H1 (cell line): ENCODE measurements around the gene ACER3. TPM values are rescaled to one million over a fixed set of nuclear protein-coding genes. Genes with fewer than 3 reads are reported as not detected.

ENCODE experiments used
- CBX5 ChIP-seq: fragments of 300-800, 300-1000 bp; sonication (generic); IDR thresholded peaks from 2 replicates; pipeline ENCODE4 v1.7.1; 2016; ENCODE audit warnings: antibody characterized with exemption, low read length, low read depth
- CBX8 ChIP-seq: fragments of 300-800, 300-1000 bp; sonication (generic); IDR thresholded peaks from 2 replicates; pipeline ENCODE4 v1.7.1; 2016; ENCODE audit warnings: low read depth, low read length, borderline replicate concordance
- EGR1 ChIP-seq: IDR thresholded peaks from 2 replicates; pipeline ENCODE4 v1.6.1; 2011; ENCODE audit warnings: low read depth, low read length, borderline replicate concordance
- EP300 ChIP-seq, 2 experiments: IDR thresholded peaks; 1 replicate in 1 of 2; 2 replicates in 1 of 2; pipeline ENCODE4 v1.6.1; 2011 to 2012; ENCODE audit warnings: low read depth in 2 of 2, low read length in 2 of 2, mild to moderate bottlenecking in 2 of 2, borderline replicate concordance in 1 of 2, inconsistent platforms in 1 of 2, moderate library complexity in 1 of 2
- EZH2 ChIP-seq: fragments of 200-600 bp; sonication (generic); IDR thresholded peaks from 2 replicates; pipeline ENCODE4 v1.7.1; 2012; ENCODE audit warnings: low read depth, mild to moderate bottlenecking, moderate library complexity, low read length, inconsistent platforms; ENCODE audit not compliant: severe bottlenecking
- KDM4A ChIP-seq: IDR thresholded peaks from one replicate; pipeline ENCODE4 v1.7.1; 2012; ENCODE audit warnings: low read depth, mild to moderate bottlenecking, moderate library complexity, low read length, inconsistent platforms; ENCODE audit not compliant: severe bottlenecking
- SIRT6 ChIP-seq: IDR thresholded peaks from one replicate; pipeline ENCODE4 v1.7.1; 2012; ENCODE audit warnings: low read length, inconsistent platforms
- TEAD4 ChIP-seq: IDR thresholded peaks from 2 replicates; pipeline ENCODE4 v1.6.1; 2012; ENCODE audit warnings: low read depth, low read length, inconsistent platforms, mixed read lengths
- YY1 ChIP-seq: IDR thresholded peaks from 2 replicates; pipeline ENCODE4 v1.6.1; 2011; ENCODE audit warnings: low read depth, mild to moderate bottlenecking, low read length
- polyA plus RNA-seq, 7 experiments: library from polyadenylated mRNA; depleted of rRNA in 3 of 7; stranded (reverse) in 5 of 7; unstranded in 2 of 7; fragments of >200 nt in 5 of 7; fragments of 200-250 nt in 2 of 7; gene quantifications; 1 replicate in 5 of 7; 2 replicates in 1 of 7; 4 replicates in 1 of 7; pipeline versions ENCODE4 v1.2.1 to v1.2.3, GENCODE V29; 2011 to 2013; ENCODE audit warnings: missing spikeins in 2 of 7, mixed read lengths in 2 of 7
- total RNA-seq: library from RNA; stranded (reverse); fragmentation: NEBNext Ultra II Directional; extraction: Animal tissue kit (Norgen Biotek cat#: 25700); gene quantifications from 2 replicates; pipeline ENCODE4 v1.2.1, GENCODE V29; 2021

The ACER3 gene
- total and polyA plus RNA-seq, 2 of the 8 experiments (the other 6 are each of a cell fraction or from before 2014, with no cell fraction given), result 5.7 to 16.2 TPM

DNA sequence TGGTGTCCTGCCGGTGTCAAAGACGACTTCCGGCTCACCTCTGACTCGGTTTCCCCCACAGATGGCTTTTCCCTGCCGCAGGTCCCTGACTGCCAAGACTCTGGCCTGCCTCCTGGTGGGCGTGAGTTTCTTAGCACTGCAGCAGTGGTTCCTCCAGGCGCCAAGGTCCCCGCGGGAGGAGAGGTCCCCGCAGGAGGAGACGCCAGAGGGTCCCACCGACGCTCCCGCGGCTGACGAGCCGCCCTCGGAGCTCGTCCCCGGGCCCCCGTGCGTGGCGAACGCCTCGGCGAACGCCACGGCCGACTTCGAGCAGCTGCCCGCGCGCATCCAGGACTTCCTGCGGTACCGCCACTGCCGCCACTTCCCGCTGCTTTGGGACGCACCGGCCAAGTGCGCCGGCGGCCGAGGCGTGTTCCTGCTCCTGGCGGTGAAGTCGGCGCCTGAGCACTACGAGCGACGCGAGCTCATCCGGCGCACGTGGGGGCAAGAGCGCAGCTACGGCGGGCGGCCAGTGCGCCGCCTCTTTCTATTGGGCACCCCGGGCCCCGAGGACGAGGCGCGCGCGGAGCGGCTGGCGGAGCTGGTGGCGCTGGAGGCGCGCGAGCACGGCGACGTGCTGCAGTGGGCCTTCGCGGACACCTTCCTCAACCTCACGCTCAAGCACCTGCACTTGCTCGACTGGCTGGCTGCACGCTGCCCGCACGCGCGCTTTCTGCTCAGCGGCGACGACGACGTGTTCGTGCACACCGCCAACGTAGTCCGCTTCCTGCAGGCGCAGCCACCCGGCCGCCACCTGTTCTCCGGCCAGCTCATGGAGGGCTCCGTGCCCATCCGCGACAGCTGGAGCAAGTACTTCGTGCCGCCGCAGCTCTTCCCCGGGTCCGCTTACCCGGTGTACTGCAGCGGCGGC is 179.0 kb downstream of the ACER3 start (continued):
- TF ChIP-seq KDM4A, result peak; percentile 99
- TF ChIP-seq TEAD4, result no peak
- no peak for TF ChIP-seq CBX8
- TF ChIP-seq EGR1, result no peak
- TF ChIP-seq CBX5, result no peak
- no peak for TF ChIP-seq YY1
- no peak for TF ChIP-seq SIRT6
- TF ChIP-seq EZH2, result peak; percentile 38
- no peak for TF ChIP-seq EP300 (IDR thresholded peaks at IDR 0.05; ENCODE audit: borderline replicate concordance in 1 of 2, low read depth in 2 of 2, low read length in 2 of 2)
- TF ChIP-seq, all 59 proteins: peak for 13
